NOMO-1 treated with DMSO at 0.1 percent for 48 hours (cell line): ENCODE measurements around the gene SPATS2.
"Not testable (repeated sequence)": the region's sequence is repeated elsewhere in the genome, so short reads cannot be mapped to it uniquely, and the experiment has no call there.

Experiments used
- DNase-seq: peaks from one replicate; lab custom pipeline; 2025; ENCODE audit not compliant: unreplicated experiment; lab: John Stamatoyannopoulos, UW

The SPATS2 gene

GRCh38 chr12:49367381-49368239 is at the start of gene SPATS2:
SPATS2 (plus strand) TSS chr12:49367462; CDS start chr12:49461013, 93,551 bp downstream.
- DNase-seq: no peak

DNA sequence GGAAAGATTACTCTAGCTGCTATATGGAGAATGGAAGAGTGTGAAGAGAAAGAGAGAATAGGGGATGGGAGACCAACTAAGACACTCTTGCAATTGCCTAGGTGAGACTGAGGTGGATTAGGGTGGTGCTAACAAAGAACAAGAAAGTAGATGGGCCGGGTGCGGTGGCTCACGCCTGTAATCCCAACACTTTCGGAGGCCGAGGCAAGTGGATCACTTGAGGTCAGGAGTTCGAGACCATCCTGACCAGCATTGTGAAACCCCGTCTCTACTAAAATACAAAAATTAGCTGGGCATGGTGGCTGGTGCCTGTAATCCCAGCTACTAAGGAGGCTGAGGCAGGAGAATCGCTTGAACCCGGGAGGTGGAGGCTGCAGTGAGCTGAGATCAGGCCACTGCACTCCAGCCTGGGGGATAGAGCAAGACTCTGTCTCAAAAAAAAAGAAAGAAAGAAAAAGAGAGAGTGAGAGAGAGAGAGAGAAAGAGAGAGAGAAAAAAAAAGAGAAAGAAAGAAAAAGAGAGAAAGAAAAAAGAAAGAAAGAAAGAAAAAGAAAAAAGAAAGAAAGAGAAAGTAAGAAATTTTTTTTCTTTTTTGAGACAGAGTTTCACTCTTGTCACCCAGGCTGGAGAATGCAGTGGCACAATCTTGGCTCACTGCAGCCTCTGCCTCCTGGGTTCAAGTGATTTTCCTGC is 46.7 kb upstream of the SPATS2 start:
- not testable (repeated sequence) for DNase-seq

DNA sequence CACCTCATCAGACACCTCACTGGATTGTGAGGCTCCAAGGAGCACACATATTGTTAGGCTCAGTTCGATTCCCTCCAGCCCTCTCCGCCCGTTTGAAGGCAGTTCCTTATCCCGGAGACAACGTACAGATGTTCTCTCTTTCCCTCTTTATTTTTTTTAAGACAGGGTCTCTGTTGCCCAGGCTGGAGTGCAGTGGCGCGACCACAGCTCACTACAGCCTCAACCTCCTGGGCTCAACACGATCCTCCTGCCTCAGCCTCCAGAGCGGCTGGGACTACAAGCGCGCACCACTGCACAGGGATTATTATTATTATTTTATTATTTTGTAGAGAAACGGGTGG is 44.9 kb upstream of the SPATS2 start:
- DNase-seq: no peak

- peak; percentile 99 for DNase-seq
These were observed 44.3 kb upstream of the SPATS2 start, which contains the start of gene TROAP for GRCh38 chr12:49322708-49323523. TROAP (plus strand) TSS chr12:49323255; CDS start chr12:49323609, 354 bp downstream.

- no peak for DNase-seq
These were observed 43.7 kb upstream of the SPATS2 start for GRCh38 chr12:49323524-49324097.

- no peak for DNase-seq
These were observed 41.7 kb upstream of the SPATS2 start for GRCh38 chr12:49325606-49326005.

DNA sequence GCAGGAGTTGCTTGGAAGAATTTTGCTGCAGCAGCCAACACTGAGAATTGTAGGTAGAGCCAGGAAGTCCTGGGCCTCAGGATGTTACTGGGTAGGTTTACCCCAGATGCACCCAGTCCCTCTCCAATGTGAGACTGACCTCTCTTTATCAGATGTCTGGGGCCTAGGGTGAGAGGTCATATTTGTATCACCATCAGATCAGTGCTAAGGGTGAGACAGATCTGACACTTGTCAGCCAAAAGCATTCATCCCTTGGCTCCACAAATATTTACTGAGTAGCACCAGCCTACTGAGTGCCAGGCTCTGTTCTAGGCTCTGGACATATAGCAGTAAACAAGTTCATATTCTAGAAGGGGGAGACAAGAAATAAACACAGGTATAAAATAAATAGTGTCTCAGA is 39.9 kb upstream of the SPATS2 start:
- DNase-seq: no peak

- no peak for DNase-seq
These were observed 39.4 kb upstream of the SPATS2 start for GRCh38 chr12:49327887-49328286.

DNA sequence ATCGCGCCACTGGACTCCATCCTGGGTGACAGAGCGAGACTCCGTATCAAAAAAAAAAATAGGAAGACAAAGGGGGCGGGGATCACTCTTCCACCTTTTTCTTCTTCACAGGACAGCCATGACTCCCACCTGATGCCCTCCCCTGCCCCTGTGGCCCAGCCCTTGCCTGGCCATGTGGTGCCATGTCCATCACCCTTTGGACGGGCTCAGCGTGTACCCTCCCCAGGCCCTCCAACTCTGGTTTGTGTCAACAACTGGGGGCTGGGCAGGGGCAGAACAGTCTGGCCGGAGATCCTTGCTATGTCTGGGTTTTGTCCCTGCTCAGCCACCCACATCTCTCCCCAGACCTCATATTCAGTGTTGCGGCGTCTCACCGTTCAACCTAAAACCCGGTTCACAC is 38.4 kb upstream of the SPATS2 start:
- no peak for DNase-seq

DNA sequence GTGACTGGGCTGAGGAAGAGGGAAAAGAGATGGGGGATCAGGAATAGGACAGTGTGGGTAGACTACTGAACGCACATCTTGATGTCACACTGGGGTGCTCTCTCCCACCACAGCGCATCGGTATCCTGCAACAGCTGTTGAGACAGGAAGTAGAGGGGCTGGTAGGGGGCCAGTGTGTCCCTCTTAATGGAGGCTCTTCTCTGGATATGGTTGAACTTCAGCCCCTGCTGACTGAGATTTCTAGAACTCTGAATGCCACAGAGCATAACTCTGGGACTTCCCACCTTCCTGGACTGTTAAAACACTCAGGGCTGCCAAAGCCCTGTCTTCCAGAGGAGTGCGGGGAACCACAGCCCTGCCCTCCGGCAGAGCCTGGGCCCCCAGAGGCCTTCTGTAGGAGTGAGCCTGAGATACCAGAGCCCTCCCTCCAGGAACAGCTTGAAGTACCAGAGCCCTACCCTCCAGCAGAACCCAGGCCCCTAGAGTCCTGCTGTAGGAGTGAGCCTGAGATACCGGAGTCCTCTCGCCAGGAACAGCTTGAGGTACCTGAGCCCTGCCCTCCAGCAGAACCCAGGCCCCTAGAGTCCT is 37.1 kb upstream of the SPATS2 start:
- no peak for DNase-seq

GRCh38 chr12:49330631-49331379 is 36.5 kb upstream of the SPATS2 start:
- DNase-seq: no peak

GRCh38 chr12:49331380-49332222 is 35.7 kb upstream of the SPATS2 start:
- DNase-seq: peak; percentile 96

- no peak for DNase-seq
These were observed 34.8 kb upstream of the SPATS2 start for GRCh38 chr12:49332441-49332861.

DNA sequence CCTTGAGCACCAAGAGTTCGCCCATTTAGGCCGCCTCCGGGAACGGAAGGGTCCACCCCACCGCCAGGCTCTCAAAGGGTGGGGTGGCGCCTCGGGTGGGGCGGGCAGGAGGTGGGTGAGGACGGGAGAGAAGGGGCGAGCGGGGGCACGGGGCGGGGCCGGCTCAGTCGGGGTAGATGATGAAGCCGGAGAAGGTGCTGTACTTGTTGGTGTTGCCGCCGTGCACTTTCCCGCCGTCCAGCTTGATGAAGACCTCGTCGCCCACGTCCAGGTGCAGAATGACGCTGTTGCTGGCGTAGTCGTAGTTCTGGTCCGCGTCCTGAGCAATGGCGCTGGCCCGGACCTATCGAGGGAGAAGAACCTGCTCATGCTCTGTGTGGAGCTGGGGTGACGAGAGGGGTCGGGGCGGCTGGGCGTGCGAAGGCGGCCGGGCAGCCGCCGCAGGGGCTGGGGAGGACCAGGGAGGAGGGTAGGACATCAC is 34.3 kb upstream of the SPATS2 start:
- DNase-seq: no peak

DNA sequence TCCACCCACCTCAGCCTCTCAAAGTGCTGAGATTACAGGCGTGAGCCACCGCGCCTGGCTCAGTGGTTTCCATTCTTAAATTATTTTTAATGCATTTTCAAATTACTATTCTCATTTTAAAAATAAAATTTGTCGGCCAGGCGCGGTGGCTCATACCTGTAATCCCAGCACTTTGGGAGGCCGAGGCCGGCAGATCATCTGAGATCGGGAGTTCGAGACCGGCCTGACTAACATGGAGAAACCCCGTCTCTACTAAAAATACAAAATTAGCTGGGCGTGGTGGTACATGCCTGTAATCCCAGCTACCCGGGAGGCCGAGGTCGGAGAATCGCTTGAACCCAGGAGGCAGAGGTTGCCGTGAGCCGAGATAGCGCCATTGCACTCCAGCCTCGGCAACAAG is 33.5 kb upstream of the SPATS2 start:
- not testable (repeated sequence) for DNase-seq

DNA sequence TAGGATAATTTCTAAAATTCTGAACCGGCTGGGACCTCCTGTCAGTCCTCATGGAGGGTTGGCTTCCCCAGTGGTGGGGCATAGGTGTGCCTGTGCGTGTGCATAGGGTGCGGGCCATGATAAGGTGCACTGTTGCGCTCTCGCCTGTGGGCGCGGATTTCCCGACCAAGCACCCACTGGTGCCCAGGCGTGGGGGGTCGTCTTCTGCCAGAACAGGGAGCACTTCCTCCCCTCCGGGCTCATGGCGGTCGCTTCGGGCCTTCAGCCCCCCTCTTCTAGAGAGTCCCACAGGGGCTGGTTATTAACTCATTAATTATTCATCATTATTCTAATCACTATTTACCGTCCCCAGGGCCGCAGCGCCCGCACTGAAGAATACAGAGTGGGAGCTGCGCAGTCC is 33.0 kb upstream of the SPATS2 start:
- no peak for DNase-seq

GRCh38 chr12:49334681-49335080 is 32.6 kb upstream of the SPATS2 start:
- DNase-seq: no peak

DNA sequence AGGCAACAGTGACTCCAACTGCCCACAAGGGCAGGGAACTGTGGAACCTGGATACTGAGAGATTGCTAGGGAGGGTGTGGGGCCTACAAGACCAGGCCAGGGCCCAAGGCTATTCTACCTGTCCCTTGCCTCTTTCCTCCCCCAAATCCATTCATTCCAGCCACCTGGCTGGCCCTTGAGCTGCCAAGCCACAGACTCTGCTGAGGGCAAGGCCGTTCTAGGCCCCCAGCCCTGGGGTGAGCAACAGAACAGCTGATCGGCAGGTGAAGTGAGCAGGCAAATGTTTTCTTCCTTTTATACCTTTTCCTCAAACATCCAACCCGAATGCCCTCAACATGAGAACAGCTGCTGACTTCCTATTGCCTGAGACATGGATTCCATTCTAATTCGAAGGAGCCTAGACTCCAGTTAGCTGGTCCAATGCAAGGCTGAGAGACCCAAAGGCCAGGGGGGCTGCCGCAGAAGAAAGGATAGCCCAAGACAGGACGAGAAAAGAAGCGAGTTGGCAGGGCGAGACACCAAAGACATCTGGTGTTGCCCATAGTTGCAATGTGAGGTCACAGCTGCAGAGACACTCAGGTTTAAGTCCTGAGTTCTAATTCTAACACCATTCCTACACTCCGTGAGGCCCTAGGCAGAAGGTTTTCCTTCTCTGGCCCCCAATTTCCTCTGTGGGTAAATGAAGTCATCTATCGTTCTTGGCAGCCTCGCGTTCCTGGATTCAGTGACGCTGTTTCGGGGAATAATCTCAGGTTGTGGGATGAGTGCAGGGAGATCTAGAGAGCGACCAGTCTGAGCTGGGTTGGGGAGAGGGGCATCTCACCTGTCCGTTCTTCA is 31.9 kb upstream of the SPATS2 start:
- no peak for DNase-seq
